ENCODE results near the gene RIMBP2.

RIMBP2 gene

GRCh38 chr12:130421896-130422295, 294.2 kb downstream of the RIMBP2 start:
- no peak for TF ChIP-seq CTCF (IDR thresholded peaks at IDR 0.05; ENCODE audit: insufficient read depth, low read depth, low read length, missing control alignments)
- no peak for DNase-seq (ENCODE audit: low read depth)
- no peak overlapping the region for H3K4me3 ChIP-seq (ENCODE audit: low read depth, low read length)

- no peak overlapping the region for H3K4me3 ChIP-seq (ENCODE audit: low read depth, low read length)
- DNase-seq (ENCODE audit: low read depth) = no peak
- no peak for TF ChIP-seq CTCF (IDR thresholded peaks at IDR 0.05; ENCODE audit: insufficient read depth, low read depth, low read length, missing control alignments)
Measured at GRCh38 chr12:130420071-130420470, 296.0 kb downstream of the RIMBP2 start.

GRCh38 chr12:130419116-130419515, 297.0 kb downstream of the RIMBP2 start:
- H3K4me3 ChIP-seq (ENCODE audit: low read depth, low read length) = no peak overlapping the region
- DNase-seq (ENCODE audit: low read depth) = no peak
- no peak for TF ChIP-seq CTCF (IDR thresholded peaks at IDR 0.05; ENCODE audit: insufficient read depth, low read depth, low read length, missing control alignments)

- no peak overlapping the region for H3K4me3 ChIP-seq (ENCODE audit: low read depth, low read length)
- no peak for DNase-seq (ENCODE audit: low read depth)
- no peak for TF ChIP-seq CTCF (IDR thresholded peaks at IDR 0.05; ENCODE audit: insufficient read depth, low read depth, low read length, missing control alignments)
Measured at GRCh38 chr12:130418251-130418650, 297.8 kb downstream of the RIMBP2 start.

GRCh38 chr12:130414381-130414780, 301.7 kb downstream of the RIMBP2 start:
- no peak overlapping the region for H3K4me3 ChIP-seq (ENCODE audit: low read depth, low read length)
- no peak for TF ChIP-seq CTCF (IDR thresholded peaks at IDR 0.05; ENCODE audit: insufficient read depth, low read depth, low read length, missing control alignments)
- DNase-seq (ENCODE audit: low read depth) = no peak

GRCh38 chr12:130413909-130414308, 302.2 kb downstream of the RIMBP2 start:
- TF ChIP-seq CTCF (IDR thresholded peaks at IDR 0.05; ENCODE audit: insufficient read depth, low read depth, low read length, missing control alignments) = no peak
- H3K4me3 ChIP-seq (ENCODE audit: low read depth, low read length) = no peak overlapping the region
- no peak for DNase-seq (ENCODE audit: low read depth)

- DNase-seq (ENCODE audit: low read depth) = no peak
- TF ChIP-seq CTCF (IDR thresholded peaks at IDR 0.05; ENCODE audit: insufficient read depth, low read depth, low read length, missing control alignments) = no peak
- H3K4me3 ChIP-seq (ENCODE audit: low read depth, low read length) = no peak overlapping the region
Measured at GRCh38 chr12:130412384-130412783, 303.7 kb downstream of the RIMBP2 start.

All from GM12865 (cell line).